ENCODE measurements around the gene RGS7BP.
"Not testable (repeated sequence)": the region's sequence is repeated elsewhere in the genome, so short reads cannot be mapped to it uniquely, and the experiment has no call there.

The RGS7BP gene

DNA sequence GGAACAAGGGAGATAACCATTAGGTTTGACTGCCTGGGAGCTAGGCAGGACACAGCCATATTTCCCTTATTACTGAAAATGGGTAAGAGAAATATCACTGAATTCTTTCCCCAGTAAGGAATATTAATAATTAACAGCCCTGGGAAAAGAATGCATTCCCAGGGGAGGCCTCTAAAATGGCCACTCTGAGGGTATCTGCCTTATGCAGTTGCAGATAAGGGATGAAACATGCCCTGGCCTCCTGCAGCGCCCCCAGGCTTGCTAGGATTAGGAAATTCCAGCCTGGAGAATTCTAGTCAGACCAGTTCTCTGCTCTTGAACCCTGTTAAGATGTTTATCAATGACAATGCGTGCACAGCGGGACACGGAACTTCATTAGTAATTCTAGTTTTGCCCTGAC lies 52.8 kb downstream of the RGS7BP start:
- DNase-seq (ENCODE audit: low read depth in 3 of 3) = not testable (repeated sequence)

- no peak for DNase-seq (ENCODE audit: low read depth in 3 of 3)
Observed at GRCh38 chr5:64566310-64566916, 60.6 kb downstream of the RGS7BP start.

DNA sequence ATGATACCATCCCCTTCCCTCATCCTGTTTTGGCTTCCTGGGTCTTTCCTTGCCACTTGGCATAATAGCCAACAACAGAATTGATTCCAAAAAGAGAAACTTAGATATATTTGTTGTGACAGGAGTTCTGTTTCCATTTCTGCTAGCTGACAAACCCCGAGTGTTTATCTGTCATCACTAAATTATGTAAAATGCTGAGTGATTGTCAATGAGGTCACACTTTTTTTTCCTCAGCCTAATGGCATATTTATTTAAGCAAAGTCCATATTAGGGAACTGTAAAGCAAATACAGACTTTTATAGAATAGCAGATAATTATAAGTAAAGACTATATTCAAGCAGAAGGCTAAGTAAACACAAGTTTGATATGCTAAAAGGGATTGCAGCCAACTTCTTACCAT lies 64.0 kb downstream of the RGS7BP start:
- DNase-seq (ENCODE audit: low read depth in 3 of 3) = no peak

- DNase-seq (ENCODE audit: low read depth in 3 of 3) = no peak
Observed at GRCh38 chr5:64570395-64570996, 64.7 kb downstream of the RGS7BP start.

DNA sequence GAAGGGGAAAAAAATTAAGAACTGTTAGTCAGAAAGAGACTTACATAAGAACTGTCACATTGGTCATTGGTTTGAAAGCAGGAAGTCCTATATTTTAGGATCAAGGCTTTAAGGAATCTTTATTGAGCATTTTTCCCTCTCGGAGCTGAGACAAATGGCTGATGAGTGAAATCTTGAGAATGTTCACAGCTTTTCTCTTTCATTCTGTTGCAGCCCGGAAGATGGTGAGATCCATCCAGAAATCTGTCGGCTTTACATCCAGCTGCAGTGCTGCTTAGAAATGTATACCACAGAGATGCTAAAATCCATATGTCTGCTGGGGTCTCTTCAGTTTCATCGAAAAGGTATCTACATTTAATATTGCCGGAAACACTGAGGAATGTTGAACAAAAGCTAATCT lies 69.7 kb downstream of the RGS7BP start:
- DNase-seq (ENCODE audit: low read depth in 3 of 3) = no peak

DNA sequence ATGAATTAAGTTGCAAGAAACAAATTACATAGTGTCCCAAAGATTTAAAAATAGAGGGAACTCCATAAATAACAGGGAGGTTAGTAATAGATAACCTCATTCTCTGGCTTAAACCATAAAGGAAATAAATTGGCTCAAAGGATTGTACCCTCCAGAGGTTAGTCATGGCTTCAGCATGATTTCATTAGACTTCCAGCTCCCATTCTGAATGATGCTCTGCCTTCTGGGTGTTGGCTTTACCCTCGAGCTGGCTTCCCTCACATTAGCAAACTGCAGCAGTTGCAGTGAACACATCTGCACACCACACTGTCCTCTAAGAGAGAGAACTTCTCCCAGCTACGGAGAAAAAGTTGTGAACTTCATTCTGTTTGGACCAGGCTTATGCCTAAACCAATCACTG lies 70.4 kb downstream of the RGS7BP start:
- no peak for DNase-seq (ENCODE audit: low read depth in 3 of 3)

DNA sequence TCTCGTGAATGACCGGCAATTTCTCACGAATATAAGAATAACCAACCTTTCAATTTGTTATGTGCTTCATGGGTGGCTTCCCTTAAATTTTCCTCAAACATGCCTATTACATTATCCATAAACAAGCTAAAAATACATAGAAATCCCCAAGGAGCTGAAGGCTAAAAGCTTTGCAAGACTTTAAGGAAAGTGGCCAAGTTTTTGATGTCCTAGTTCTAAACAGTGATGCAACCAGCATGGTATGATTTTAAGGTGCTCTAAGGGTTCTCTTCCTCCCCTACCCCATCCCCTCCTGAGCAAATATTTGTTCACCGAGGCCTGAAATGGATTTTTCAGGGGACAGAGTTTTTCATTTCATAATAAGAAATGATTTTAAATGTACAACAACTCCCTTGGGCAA lies 79.8 kb downstream of the RGS7BP start:
- no peak for DNase-seq (ENCODE audit: low read depth in 3 of 3)

DNA sequence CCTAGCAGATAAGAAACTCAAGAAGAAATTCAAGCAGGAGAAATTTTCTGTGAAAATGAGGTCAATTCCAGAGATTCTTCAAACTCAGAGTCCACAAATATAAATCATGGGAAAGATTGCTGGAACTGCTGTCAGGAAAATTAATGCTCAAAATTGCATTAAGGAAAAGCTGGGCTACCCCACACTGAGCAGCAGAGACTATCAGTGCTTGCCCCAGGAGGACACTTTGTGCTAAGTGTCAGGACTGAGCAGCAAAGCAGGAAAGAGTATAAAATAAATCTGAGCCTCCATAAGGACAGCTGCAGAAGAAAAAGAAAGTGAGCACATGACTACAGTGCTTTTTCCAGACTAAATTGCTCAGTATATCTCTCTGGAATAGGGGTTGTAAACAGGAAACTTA lies 81.6 kb downstream of the RGS7BP start:
- DNase-seq (ENCODE audit: low read depth in 3 of 3) = no peak

DNA sequence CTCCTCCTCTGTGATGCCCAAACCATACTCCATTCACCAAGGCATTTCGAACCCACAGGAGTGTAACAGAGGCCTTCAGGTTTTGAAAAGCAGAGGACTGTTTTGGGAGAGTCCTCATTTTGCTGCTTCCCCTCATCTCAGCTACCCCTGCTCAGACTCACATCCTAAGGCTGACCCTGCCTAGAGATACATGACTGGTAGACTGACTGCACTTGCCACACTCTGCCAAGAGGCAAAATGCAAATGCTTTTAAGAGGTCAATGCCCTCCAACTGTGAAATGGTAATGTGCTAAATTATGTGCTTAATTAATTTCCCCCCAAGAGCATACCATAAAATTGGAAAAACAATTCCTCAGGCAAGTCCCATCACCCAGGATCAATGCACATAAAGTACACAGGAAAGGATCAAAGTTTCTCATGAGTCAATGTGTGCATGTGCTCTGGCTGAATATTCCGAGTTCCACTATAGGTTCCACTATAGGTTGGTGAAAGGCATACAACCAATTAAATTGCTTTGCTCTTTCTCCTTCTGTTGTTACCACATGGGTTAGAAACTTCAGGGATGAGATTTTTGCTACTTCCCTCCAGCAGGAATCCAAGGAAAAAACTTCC lies 87.0 kb downstream of the RGS7BP start:
- DNase-seq (ENCODE audit: low read depth in 3 of 3) = no peak

- DNase-seq (ENCODE audit: low read depth in 3 of 3) = no peak
Observed at GRCh38 chr5:64594025-64594424, 88.2 kb downstream of the RGS7BP start.

- DNase-seq (ENCODE audit: low read depth in 3 of 3) = no peak
Observed at GRCh38 chr5:64594601-64595000, 88.8 kb downstream of the RGS7BP start.

DNA sequence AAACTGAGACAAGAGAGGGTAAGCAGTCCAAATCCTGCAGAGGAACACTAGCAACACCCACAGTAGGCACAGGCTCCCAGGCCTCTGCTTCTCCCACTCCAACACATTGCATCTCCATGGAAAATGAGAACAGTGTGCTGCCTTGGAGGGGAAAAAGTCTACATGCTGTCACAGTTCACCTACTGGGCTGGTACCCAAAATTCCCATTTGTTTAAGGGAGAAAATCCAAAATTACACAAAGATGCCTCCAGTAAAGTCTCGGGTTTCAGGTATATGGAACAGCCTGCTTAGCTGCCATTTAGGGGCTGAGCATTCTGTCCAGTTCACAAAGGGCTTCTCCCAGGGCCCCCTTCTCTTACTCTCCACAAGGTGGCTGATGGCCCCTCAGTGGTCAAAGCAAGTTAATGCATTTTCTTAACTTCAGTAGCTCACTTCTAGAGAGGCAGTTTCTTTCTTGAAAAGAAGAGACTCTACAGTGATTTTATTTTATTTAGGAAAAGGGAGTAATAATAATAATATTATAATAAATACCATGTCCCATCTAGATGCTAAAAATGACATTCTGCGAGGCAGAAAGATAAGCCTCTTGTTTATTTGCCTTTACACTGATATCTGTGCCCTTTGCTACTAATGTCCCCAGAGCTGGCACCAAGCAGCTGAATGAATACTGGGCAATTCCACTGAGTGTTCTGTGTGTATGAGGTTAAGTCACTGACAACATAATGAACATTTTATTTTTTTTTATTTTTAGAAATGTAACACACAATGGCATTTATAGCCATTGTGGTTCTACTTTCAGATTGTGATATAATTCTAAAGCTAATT lies 89.4 kb downstream of the RGS7BP start:
- DNase-seq (ENCODE audit: low read depth in 3 of 3) = no peak

DNA sequence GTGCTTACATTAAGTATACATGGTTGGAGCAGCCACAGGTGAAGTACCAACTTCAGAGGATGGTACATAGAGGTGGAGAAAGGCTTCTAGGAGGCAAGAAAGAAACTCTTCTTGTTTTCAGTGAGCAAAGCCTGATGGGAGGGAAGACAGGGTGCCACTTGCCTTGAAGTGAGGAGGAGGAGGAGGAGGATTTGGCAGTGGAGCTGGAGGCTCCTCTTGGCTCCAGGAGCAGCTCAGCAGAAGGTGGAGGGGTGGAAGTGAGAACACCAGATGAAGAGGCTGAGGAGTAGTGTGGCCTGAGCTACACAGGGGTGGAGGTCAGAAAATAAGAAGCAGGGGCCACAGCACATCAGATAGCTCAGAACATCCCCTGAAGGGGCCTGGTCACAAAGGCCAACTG lies 93.4 kb downstream of the RGS7BP start:
- DNase-seq (ENCODE audit: low read depth in 3 of 3) = no peak

DNA sequence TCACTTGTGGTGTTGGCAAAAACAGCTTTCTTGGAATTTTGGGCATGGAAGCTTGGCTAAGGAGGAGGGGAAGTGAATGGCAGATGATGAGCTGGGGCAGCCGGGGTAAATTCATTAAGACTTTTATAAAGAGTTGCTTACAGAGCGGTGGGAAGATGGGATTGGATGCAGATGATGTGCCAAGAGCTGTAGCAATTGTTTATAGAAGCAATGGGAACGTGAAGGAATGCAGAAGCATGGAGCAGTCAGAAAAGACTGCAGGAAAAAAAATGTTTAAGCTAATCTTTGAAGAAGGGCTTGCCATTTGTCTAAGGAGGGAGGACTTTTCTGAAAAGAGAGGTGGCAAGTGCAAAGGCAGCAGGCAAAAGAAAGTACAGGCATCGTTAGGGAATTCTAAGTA lies 97.9 kb downstream of the RGS7BP start:
- DNase-seq (ENCODE audit: low read depth in 3 of 3) = no peak

DNA sequence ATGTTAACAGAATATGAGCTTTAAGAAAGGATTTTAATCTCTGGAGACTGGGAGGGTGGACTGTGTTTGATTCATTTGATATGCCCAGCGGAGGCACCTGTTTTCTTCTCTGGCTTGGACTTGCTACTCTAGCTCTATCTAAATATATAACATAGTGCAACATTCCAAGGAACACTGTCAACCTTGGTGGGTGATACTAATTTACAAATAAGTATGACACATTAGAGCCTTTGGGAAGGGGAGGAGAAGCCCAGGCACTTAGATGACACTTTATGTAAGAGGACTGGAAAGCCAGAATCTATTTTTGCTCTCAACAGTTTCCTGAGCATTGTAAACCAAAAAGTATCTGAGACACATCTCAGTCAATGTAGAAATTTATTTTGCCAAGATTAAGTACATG lies 101.1 kb downstream of the RGS7BP start:
- DNase-seq (ENCODE audit: low read depth in 3 of 3) = no peak

DNA sequence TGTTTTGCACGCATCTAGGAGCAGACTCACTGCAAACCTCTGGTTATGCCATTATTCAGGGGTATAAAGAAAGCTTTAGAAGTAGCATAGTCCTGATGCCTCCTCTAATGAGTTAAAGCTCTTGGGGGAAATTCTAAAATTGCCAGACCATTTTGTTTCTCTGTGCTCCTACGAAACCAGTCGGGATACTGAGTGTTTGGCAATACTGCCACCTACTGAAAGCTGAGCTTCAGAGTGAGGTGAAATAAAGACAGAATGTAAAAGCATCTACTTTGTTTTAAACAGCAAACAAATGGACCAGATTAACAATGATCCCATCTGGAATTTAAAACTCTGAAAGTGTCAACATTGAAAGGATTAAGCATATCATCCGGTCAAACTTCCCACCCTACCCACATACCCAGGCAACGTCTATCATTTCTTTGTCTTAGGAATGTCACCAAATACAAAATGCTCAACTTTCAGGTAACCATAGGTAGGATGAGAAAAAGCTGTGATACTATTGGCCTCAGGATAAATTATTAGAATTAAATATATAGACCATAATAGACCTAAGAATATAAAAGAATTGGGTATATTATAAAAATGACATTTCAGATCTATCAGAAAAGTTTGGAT lies 106.6 kb downstream of the RGS7BP start:
- DNase-seq (ENCODE audit: low read depth in 3 of 3) = no peak

- DNase-seq (ENCODE audit: low read depth in 3 of 3) = no peak
Observed at GRCh38 chr5:64615895-64616294, 110.1 kb downstream of the RGS7BP start.

DNA sequence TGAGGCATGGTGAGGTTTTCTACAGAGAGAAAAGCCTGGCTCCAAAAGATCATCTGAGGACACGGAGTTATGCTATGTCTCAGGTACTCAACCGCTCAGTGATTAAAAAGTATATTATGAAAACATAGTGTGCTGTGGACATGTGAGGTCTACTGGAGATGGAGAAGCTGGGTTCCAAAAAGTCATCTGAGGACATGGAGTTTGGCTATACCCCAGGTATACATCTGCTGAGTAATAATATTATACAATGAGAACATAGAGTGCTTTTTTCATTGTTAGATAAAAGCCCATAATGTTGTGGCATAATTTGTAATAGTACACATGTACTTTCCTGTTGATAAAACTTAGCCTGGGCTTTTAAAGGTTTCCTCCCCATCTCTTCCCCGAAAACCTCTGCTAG lies 113.8 kb downstream of the RGS7BP start:
- no peak for DNase-seq (ENCODE audit: low read depth in 3 of 3)

- no peak for DNase-seq (ENCODE audit: low read depth in 3 of 3)
Observed at GRCh38 chr5:64622991-64623390, 117.2 kb downstream of the RGS7BP start.

- DNase-seq (ENCODE audit: low read depth in 3 of 3) = no peak
Observed at GRCh38 chr5:64625678-64626077, 119.9 kb downstream of the RGS7BP start.

GRCh38 chr5:64628901-64629300 lies 123.1 kb downstream of the RGS7BP start:
- DNase-seq (ENCODE audit: low read depth in 3 of 3) = no peak

- DNase-seq (ENCODE audit: low read depth in 3 of 3) = no peak
Observed at GRCh38 chr5:64629841-64630240, 124.0 kb downstream of the RGS7BP start.

Measured in stimulated activated CD4-positive, alpha-beta T cell treated with anti-CD3 and anti-CD28 coated beads, TNF-alpha, amount 100 ng/mL, for 24 hours (primary cell).